Measurements from ENCODE around the gene AADACL4. TPM values are rescaled to one million over a fixed set of nuclear protein-coding genes. Genes with fewer than 3 reads are reported as not detected.

Gene AADACL4
- total RNA-seq, 1 donor from 2014 or later = not detected

DNA sequence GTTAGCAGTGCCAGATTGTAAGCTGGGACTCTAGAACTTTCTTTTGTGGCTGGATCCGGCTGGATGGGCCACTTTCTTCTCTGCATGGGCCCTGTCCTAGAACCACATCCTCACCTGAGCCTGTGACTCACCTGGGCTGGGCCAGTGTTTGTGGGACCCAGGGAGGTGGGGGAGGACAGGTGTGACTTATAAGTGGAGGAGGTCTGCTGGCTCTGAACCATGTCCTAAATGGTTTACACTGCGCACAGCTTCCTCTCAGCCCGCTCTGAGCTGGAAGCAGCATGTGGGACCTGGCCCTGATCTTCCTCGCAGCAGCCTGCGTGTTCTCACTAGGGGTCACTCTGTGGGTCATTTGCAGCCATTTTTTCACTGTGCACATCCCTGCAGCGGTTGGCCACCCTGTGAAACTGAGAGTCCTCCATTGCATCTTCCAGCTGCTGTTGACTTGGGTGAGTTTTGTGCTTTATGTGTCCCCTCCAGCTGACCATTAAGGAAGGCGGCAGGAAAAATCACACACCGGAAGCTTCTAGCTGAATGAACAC lies 72.1 kb downstream of the AADACL4 start, which contains the start of gene AADACL3:
Gene AADACL3 (plus strand): TSS at position 215 of the 542 bp plus-strand sequence. CDS start 67 bp downstream, at position 282.
- H3K27ac Mint-ChIP-seq (ENCODE audit: unreplicated experiment) = no peak within 1 kb of the TSS
- no peak within 1 kb of the TSS for H3K4me3 Mint-ChIP-seq

More for the DNA sequence above, 72.1 kb downstream of the AADACL4 start, which contains the start of gene AADACL3:
- no peaks in the 10 kb centered on the region for H3K9me3 Mint-ChIP-seq
- peaks cover 4% of the 10 kb centered on the region for H3K27me3 Mint-ChIP-seq (ENCODE audit: low read depth)
- H3K4me1 Mint-ChIP-seq = peaks cover 20% of the 10 kb centered on the region
- TF ChIP-seq, protein P1, sequence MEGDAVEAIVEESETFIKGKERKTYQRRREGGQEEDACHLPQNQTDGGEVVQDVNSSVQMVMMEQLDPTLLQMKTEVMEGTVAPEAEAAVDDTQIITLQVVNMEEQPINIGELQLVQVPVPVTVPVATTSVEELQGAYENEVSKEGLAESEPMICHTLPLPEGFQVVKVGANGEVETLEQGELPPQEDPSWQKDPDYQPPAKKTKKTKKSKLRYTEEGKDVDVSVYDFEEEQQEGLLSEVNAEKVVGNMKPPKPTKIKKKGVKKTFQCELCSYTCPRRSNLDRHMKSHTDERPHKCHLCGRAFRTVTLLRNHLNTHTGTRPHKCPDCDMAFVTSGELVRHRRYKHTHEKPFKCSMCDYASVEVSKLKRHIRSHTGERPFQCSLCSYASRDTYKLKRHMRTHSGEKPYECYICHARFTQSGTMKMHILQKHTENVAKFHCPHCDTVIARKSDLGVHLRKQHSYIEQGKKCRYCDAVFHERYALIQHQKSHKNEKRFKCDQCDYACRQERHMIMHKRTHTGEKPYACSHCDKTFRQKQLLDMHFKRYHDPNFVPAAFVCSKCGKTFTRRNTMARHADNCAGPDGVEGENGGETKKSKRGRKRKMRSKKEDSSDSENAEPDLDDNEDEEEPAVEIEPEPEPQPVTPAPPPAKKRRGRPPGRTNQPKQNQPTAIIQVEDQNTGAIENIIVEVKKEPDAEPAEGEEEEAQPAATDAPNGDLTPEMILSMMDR (conservative IDR thresholded peaks at IDR 0.05) = no peak
- DNase-seq (ENCODE audit: low read depth, low spot score) = no peak
- H3K36me3 Mint-ChIP-seq (ENCODE audit: low read depth) = no peaks in the 10 kb centered on the region

Other genes with a start within 250 kb of the AADACL4 start
- 0.91 and 1.8 TPM in 2 replicates for gene DHRS3, start 25.9 kb upstream of the AADACL4 start, total RNA-seq
- not detected in 2 replicates for gene AADACL3, start 72.0 kb downstream of the AADACL4 start, total RNA-seq
- not detected in 2 replicates for gene CFAP107, start 102.1 kb downstream of the AADACL4 start, total RNA-seq
- gene PRAMEF12, start 129.7 kb downstream of the AADACL4 start, total RNA-seq = not detected in 2 replicates
- not detected in 2 replicates for gene PRAMEF1, start 147.3 kb downstream of the AADACL4 start, total RNA-seq
- gene PRAMEF11, start 187.3 kb downstream of the AADACL4 start, total RNA-seq = not detected in 2 replicates
- not detected in 2 replicates for gene HNRNPCL1, start 204.6 kb downstream of the AADACL4 start, total RNA-seq
- gene PRAMEF2, start 213.0 kb downstream of the AADACL4 start, total RNA-seq = not detected in 2 replicates
- not detected in 2 replicates for gene PRAMEF4, start 242.1 kb downstream of the AADACL4 start, total RNA-seq

Measured in neural crest cell (in vitro differentiated cells).